ENCODE results near the gene CFAP58.

- no peak for TF ChIP-seq CTCF (IDR thresholded peaks at IDR 0.05)
- TF ChIP-seq POLR2A (IDR thresholded peaks at IDR 0.05): no peak
Observed at GRCh38 chr10:104329735-104330134, 23.9 kb upstream of the CFAP58 start.

Data from uterus (tissue), 2 donors.